ENCODE data around the gene DOCK3. TPM values are rescaled to one million over a fixed set of nuclear protein-coding genes. Genes with fewer than 3 reads are reported as not detected.
A peak's percentile ranks its signal among the peaks of the same experiment; 100 is the strongest.

Gene DOCK3
- total RNA-seq, 1 donor from 2014 or later, result 21.0 TPM

DNA sequence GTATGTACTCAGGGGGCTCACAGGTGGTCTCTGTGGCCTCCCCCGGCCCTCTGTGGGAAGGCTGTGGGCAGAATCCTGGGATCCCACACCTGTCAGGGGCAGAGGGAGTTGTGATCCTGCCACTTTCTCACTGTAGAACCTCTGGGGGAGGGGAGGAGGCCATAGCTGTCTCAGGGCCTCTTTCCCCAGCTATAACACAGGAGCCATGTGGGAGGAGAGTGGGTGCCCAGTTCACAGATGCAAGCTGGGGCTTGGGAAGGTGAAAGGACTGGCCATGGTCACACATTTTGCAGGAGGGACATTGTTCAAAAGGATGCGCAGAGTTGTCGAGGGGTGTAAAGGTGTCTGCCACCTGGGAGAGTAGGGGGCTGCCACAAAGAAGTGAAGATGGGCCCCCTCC lies 46.1 kb upstream of the DOCK3 start:
- DNase-seq (ENCODE audit: low spot score in 2 of 2, unreplicated experiment in 2 of 2), result no peak
- Mint-ChIP-seq H3K9me3 (no peaks in the 10 kb centered on the region), H3K36me3 (no peaks in the 10 kb centered on the region), H3K27ac (no peak overlapping the region), H3K4me1 (peaks cover 46% of the 10 kb centered on the region), H3K27me3 (ENCODE audit: low read depth) (no peaks in the 10 kb centered on the region), H3K4me3 (no peak overlapping the region)
- TF ChIP-seq, protein P1, sequence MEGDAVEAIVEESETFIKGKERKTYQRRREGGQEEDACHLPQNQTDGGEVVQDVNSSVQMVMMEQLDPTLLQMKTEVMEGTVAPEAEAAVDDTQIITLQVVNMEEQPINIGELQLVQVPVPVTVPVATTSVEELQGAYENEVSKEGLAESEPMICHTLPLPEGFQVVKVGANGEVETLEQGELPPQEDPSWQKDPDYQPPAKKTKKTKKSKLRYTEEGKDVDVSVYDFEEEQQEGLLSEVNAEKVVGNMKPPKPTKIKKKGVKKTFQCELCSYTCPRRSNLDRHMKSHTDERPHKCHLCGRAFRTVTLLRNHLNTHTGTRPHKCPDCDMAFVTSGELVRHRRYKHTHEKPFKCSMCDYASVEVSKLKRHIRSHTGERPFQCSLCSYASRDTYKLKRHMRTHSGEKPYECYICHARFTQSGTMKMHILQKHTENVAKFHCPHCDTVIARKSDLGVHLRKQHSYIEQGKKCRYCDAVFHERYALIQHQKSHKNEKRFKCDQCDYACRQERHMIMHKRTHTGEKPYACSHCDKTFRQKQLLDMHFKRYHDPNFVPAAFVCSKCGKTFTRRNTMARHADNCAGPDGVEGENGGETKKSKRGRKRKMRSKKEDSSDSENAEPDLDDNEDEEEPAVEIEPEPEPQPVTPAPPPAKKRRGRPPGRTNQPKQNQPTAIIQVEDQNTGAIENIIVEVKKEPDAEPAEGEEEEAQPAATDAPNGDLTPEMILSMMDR (IDR thresholded peaks at IDR 0.05; ENCODE audit: unreplicated experiment), result no peak

DNA sequence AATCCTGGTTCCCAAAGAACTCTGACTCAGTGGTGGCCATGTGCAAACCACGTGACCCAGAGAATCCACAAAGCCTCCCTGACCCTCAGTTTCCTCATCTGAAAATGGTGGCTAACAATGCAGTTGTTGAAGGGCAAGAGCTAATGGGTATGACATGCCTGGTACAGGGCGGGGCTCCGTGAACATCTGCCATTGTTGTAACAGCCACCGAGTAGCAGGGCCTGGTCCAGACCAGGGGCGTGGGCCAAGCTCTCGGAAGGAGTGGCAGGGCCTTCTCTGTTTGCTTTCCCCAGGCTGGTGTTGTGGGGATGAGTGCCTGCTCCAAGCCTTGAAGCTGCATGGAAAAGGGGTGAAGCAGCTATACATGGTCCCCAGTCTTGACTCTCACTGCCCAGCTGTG lies 44.3 kb upstream of the DOCK3 start:
- no peaks in the 10 kb centered on the region for H3K27me3 Mint-ChIP-seq (ENCODE audit: low read depth)
- peaks cover 37% of the 10 kb centered on the region for H3K4me1 Mint-ChIP-seq
- H3K27ac Mint-ChIP-seq, result no peak overlapping the region
- H3K36me3 Mint-ChIP-seq, result no peaks in the 10 kb centered on the region
- H3K9me3 Mint-ChIP-seq, result no peaks in the 10 kb centered on the region
- DNase-seq (ENCODE audit: low spot score in 2 of 2, unreplicated experiment in 2 of 2), result no peak
- TF ChIP-seq, protein P1 (IDR thresholded peaks at IDR 0.05; ENCODE audit: unreplicated experiment), result no peak
- H3K4me3 Mint-ChIP-seq, result no peak overlapping the region

DNA sequence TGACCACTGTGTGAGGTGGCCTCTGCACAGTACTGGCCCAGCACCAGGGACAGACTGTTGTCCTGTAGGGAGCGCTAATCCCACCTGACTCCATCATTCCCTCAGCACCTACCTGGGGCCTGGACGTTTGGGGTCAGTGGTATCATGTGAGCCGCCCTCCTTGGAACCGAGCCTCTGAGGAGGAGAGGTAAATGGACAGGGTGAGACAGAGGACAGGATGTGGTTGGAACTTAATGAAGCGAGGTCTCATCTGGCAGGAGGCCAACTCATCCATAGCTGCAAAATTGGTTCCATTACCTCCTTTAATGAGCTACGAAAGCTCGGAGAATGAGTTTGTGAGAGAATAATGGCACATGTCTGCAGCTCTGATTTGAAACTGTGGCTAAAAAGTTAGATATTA lies 43.9 kb upstream of the DOCK3 start:
- Mint-ChIP-seq H3K27me3 (ENCODE audit: low read depth) (no peaks in the 10 kb centered on the region), H3K9me3 (no peaks in the 10 kb centered on the region), H3K27ac (peak overlapping the region; percentile 80), H3K4me1 (peaks cover 35% of the 10 kb centered on the region), H3K36me3 (no peaks in the 10 kb centered on the region), H3K4me3 (no peak overlapping the region)
- DNase-seq (ENCODE audit: low spot score in 2 of 2, unreplicated experiment in 2 of 2), result no peak
- TF ChIP-seq, protein P1 (IDR thresholded peaks at IDR 0.05; ENCODE audit: unreplicated experiment), result no peak

DNA sequence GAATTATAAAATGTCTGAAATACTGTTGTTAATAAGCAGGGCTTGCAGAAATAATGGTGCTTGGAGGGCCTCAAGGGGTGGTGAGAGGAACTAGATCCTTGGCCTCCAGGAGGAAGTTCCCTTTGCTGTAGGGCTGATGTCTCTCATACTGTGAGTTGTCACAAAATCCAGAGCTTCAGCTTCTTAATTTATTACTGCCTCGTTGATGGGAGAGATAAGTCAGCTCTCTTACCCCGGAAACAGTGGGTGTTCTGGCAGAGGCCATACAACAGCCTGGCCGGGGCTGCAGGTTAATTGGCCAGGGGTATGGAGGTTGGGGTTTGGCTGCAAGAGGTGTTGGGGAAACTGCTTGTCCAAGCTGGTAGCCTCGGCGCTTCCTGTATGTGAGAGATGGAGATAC lies 42.3 kb upstream of the DOCK3 start:
- no peak for DNase-seq (ENCODE audit: low spot score in 2 of 2, unreplicated experiment in 2 of 2)
- Mint-ChIP-seq H3K4me3 (no peak overlapping the region), H3K27ac (peak overlapping the region; percentile 82)

DNA sequence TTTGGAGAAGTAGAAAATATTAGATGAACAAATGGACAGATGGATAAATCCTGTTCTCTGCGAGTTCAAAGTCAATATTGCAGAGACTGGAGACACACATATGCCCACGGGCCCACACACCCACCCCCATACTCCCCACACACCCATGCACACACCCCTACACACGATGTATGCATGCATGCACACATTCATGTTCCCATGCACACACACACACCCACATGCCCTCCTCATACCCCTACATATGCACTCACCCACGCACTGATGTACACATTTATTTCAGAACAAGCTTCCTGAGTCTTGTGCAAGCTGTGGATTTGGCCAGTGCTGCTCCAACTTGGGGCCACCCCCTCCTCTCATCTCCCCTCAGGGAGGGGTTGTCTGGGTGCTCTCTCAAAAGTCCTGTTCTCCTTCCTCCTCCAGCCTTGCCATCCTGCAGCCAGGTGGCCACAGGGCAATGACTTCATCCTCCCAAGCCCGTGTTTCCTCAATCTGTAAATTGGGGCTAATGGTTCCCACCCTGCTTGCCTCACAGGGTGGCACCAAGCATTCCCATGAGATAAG lies 41.4 kb upstream of the DOCK3 start:
- Mint-ChIP-seq H3K27me3 (ENCODE audit: low read depth) (no peaks in the 10 kb centered on the region), H3K9me3 (no peaks in the 10 kb centered on the region), H3K4me1 (peaks cover 47% of the 10 kb centered on the region), H3K36me3 (no peaks in the 10 kb centered on the region), H3K27ac (no peak overlapping the region), H3K4me3 (no peak overlapping the region)
- TF ChIP-seq, protein P1 (IDR thresholded peaks at IDR 0.05; ENCODE audit: unreplicated experiment), result no peak
- no peak for DNase-seq (ENCODE audit: low spot score in 2 of 2, unreplicated experiment in 2 of 2)

More for the DNA sequence above, 42.3 kb upstream of the DOCK3 start:
- no peaks in the 10 kb centered on the region for H3K9me3 Mint-ChIP-seq
- peaks cover 45% of the 10 kb centered on the region for H3K4me1 Mint-ChIP-seq
- no peaks in the 10 kb centered on the region for H3K36me3 Mint-ChIP-seq
- TF ChIP-seq, protein P1 (IDR thresholded peaks at IDR 0.05; ENCODE audit: unreplicated experiment), result no peak
- H3K27me3 Mint-ChIP-seq (ENCODE audit: low read depth), result no peaks in the 10 kb centered on the region

DNA sequence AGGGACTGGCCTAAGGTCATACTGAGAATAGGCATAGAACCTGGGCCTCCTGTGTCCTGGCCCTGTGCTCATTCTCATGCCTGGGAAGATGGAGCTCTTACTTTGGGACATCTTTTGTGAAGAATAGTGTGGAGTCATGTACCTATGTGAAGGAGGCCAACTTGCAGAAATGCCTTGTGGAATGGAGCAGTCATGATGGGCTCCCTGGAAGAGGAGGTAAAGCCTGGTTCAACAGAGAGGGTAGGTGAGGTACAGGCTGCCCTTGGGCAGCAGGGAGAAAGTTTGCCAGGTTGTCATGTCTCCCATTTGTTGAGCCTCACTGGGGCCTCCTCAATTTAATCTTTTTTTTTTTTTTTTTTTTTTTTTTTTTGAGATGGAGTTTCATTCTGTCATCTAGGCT lies 39.7 kb upstream of the DOCK3 start:
- Mint-ChIP-seq H3K4me3 (no peak overlapping the region), H3K36me3 (no peaks in the 10 kb centered on the region), H3K4me1 (peaks cover 49% of the 10 kb centered on the region), H3K27ac (peak overlapping the region; percentile 12), H3K9me3 (no peaks in the 10 kb centered on the region), H3K27me3 (ENCODE audit: low read depth) (no peaks in the 10 kb centered on the region)
- TF ChIP-seq, protein P1 (IDR thresholded peaks at IDR 0.05; ENCODE audit: unreplicated experiment), result no peak
- no peak for DNase-seq (ENCODE audit: low spot score in 2 of 2, unreplicated experiment in 2 of 2)

Measured in mesothelial cell of epicardium (in vitro differentiated cells).